Vagina (tissue), 2 donors: ENCODE measurements around the gene OVOL1. TPM values are rescaled to one million over a fixed set of nuclear protein-coding genes. Genes with fewer than 3 reads are reported as not detected.

Source experiments
- DNase-seq, 2 donors: peaks; one replicate each; pipeline ENCODE4 v3.0.0-alpha.2; 2017; ENCODE audit errors: extremely low spot score in 2 of 2
- H3K27ac ChIP-seq: fragments of 200-600 bp; sonication (generic); one replicate; pipeline ENCODE4 v1.5.1; 2019
- H3K27me3 ChIP-seq: fragments of 200-600 bp; sonication (generic); one replicate; pipeline ENCODE4 v1.5.1; 2019
- H3K36me3 ChIP-seq, 2 donors: fragments of 200-600 bp; sonication (generic); one replicate each; pipeline ENCODE4 v1.5.1; 2017 to 2019
- H3K4me1 ChIP-seq: fragments of 200-600 bp; sonication (generic); one replicate; pipeline ENCODE4 v1.5.1; 2019
- H3K4me3 ChIP-seq, 2 donors: fragments of 200-600 bp; sonication (generic); 1 replicate in 1 of 2; 2 replicates in 1 of 2; pipeline ENCODE4 v1.5.1; 2016 to 2019
- H3K9me3 ChIP-seq: fragments of 200-600 bp; sonication (generic); one replicate; pipeline ENCODE4 v1.5.1; 2019
- CTCF ChIP-seq, 3 experiments: fragments of 450-650 bp in 2 of 3; fragments of 200-600 bp in 1 of 3; sonication (generic) in 1 of 3; IDR thresholded peaks; one replicate each; pipeline ENCODE4 v1.5.1; 2017 to 2019; ENCODE audit warnings: antibody characterized with exemption in 3 of 3, mild to moderate bottlenecking in 2 of 3, moderate library complexity in 2 of 3
- POLR2A ChIP-seq, 2 donors: fragments of 450-650 bp; IDR thresholded peaks; one replicate each; pipeline ENCODE4 v1.6.1; 2017; ENCODE audit warnings: antibody characterized with exemption in 2 of 2, mild to moderate bottlenecking in 2 of 2, moderate library complexity in 2 of 2
- POLR2AphosphoS5 ChIP-seq, 2 donors: sonication (generic); formaldehyde crosslinking; IDR thresholded peaks; one replicate each; pipeline ENCODE4 v1.9.0; 2017; ENCODE audit warnings: antibody characterized with exemption in 2 of 2, mild to moderate bottlenecking in 2 of 2, low read depth in 1 of 2; ENCODE audit not compliant: insufficient read depth in 1 of 2
- intact Hi-C: fragments of 100-400 bp; cut with DNase I; formaldehyde crosslinking; loops from one replicate; pipeline ENCODE4 v1.15.1; 2023
- total RNA-seq: library from RNA; depleted of rRNA; stranded (reverse); fragments of >200 nt; gene quantifications from one replicate; pipeline ENCODE4 v1.2.3, GENCODE V29; 2016

OVOL1 gene
- 17.4 TPM for total RNA-seq

GRCh38 chr11:65786786-65787636, at the start of gene OVOL1:
OVOL1 (plus strand) TSS chr11:65787063; CDS start chr11:65787374, 311 bp downstream.
- Histone ChIP-seq H3K4me3 (peak within 1 kb of the TSS; percentile 28 to 44), H3K36me3 (no peaks in the 10 kb centered on the region), H3K4me1 (peaks cover 43% of the 10 kb centered on the region), H3K27ac (peak within 1 kb of the TSS; percentile 33), H3K27me3 (peaks cover 10% of the 10 kb centered on the region), H3K9me3 (no peaks in the 10 kb centered on the region)
- intact Hi-C loops: no loop called here
- no peak for DNase-seq
- TF ChIP-seq POLR2A (IDR thresholded peaks at IDR 0.05): no peak
- TF ChIP-seq POLR2AphosphoS5 (IDR thresholded peaks at IDR 0.05; ENCODE audit: insufficient read depth in 1 of 2, low read depth in 1 of 2): no peak
- no peak for TF ChIP-seq CTCF (IDR thresholded peaks at IDR 0.05)

- no peaks in the 10 kb centered on the region for H3K4me1 ChIP-seq
- H3K27ac ChIP-seq: no peak overlapping the region
- H3K27me3 ChIP-seq: no peaks in the 10 kb centered on the region
- H3K9me3 ChIP-seq: no peaks in the 10 kb centered on the region
- H3K36me3 ChIP-seq: no peaks in the 10 kb centered on the region
- no peak overlapping the region for H3K4me3 ChIP-seq
- DNase-seq: no peak
- TF ChIP-seq POLR2A (IDR thresholded peaks at IDR 0.05) (no peak), POLR2AphosphoS5 (IDR thresholded peaks at IDR 0.05; ENCODE audit: insufficient read depth in 1 of 2, low read depth in 1 of 2) (no peak), CTCF (IDR thresholded peaks at IDR 0.05) (no peak)
- intact Hi-C loops: no loop called here
These were observed 47.8 kb upstream of the OVOL1 start for GRCh38 chr11:65739022-65739421.

GRCh38 chr11:65741185-65741584, 45.7 kb upstream of the OVOL1 start:
- no peak for DNase-seq
- H3K27me3 ChIP-seq: no peaks in the 10 kb centered on the region
- intact Hi-C loops: no loop called here
- no peak overlapping the region for H3K4me3 ChIP-seq
- no peaks in the 10 kb centered on the region for H3K9me3 ChIP-seq
- no peaks in the 10 kb centered on the region for H3K36me3 ChIP-seq
- TF ChIP-seq POLR2AphosphoS5 (IDR thresholded peaks at IDR 0.05; ENCODE audit: insufficient read depth in 1 of 2, low read depth in 1 of 2) (no peak), POLR2A (IDR thresholded peaks at IDR 0.05) (no peak), CTCF (IDR thresholded peaks at IDR 0.05) (no peak)
- no peak overlapping the region for H3K27ac ChIP-seq
- no peaks in the 10 kb centered on the region for H3K4me1 ChIP-seq

- no peak overlapping the region for H3K4me3 ChIP-seq
- no peaks in the 10 kb centered on the region for H3K27me3 ChIP-seq
- no peak for DNase-seq
- H3K36me3 ChIP-seq: no peaks in the 10 kb centered on the region
- H3K4me1 ChIP-seq: no peaks in the 10 kb centered on the region
- no peaks in the 10 kb centered on the region for H3K9me3 ChIP-seq
- TF ChIP-seq POLR2A (IDR thresholded peaks at IDR 0.05): no peak
- no peak for TF ChIP-seq CTCF (IDR thresholded peaks at IDR 0.05)
- no peak for TF ChIP-seq POLR2AphosphoS5 (IDR thresholded peaks at IDR 0.05; ENCODE audit: insufficient read depth in 1 of 2, low read depth in 1 of 2)
- intact Hi-C loops: no loop called here
- H3K27ac ChIP-seq: no peak overlapping the region
These were observed 44.5 kb upstream of the OVOL1 start for GRCh38 chr11:65742353-65742752.

- intact Hi-C loops: no loop called here
- Histone ChIP-seq H3K4me3 (no peak overlapping the region), H3K27ac (no peak overlapping the region), H3K27me3 (no peaks in the 10 kb centered on the region), H3K4me1 (no peaks in the 10 kb centered on the region), H3K9me3 (no peaks in the 10 kb centered on the region), H3K36me3 (no peaks in the 10 kb centered on the region)
- DNase-seq: no peak
- TF ChIP-seq POLR2AphosphoS5 (IDR thresholded peaks at IDR 0.05; ENCODE audit: insufficient read depth in 1 of 2, low read depth in 1 of 2) (no peak), POLR2A (IDR thresholded peaks at IDR 0.05) (no peak), CTCF (IDR thresholded peaks at IDR 0.05) (no peak)
These were observed 43.2 kb upstream of the OVOL1 start for GRCh38 chr11:65743681-65744025.
